ENCODE measurements around the gene PDS5A.

GRCh38 chr4:39785083-39785482 is 192.6 kb downstream of the PDS5A start:
- TF ChIP-seq CTCF (IDR thresholded peaks at IDR 0.05 in 8 of 11, conservative IDR thresholded peaks at IDR 0.05 in 3 of 11) (no peak), POLR2A (IDR thresholded peaks at IDR 0.05) (no peak)
